ENCODE data around the gene PLCB2. TPM values are rescaled to one million over a fixed set of nuclear protein-coding genes. Genes with fewer than 3 reads are reported as not detected.

PLCB2 gene
- total RNA-seq, 1 experiment from 2014 or later, result 61.9 TPM

DNA sequence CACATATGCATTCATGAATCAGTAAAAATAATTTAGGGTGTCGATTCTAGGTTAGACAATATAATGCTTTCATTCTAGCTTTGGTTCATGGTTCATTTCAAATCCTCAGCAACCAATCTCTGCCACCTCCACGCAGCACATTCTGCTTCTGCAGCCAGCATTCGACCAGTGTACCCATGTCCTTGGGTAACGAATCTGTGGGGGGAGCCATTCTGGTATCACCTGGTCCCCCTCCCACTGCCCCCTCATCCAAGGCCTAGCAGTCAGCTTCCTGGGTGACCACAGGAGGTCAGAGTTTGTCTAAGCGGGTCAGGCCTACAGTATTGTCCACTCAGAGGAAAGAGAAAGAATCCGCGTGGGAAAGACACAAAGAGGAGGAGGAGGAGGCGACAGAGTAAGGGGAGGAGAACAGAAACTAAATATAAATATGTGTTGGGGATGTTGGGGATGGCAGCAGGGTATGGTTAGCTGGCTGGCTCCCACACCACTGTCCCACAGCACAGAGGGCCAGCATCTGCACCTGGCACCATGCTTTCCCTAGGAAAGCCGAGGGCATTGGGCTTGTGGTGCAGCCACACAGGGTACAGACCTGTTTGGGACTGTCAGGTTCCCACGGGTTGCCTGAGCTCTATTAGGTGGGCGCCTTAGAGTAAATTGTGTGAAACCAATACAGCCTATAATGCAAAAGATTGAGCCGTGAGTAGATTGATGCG, 56.8 kb downstream of the PLCB2 start:
- Histone ChIP-seq H3K27ac (no peak overlapping the region), H3K27me3 (replicated peaks) (no peaks in the 10 kb centered on the region), H3K36me3 (no peaks in the 10 kb centered on the region; the same call in 1 of the 2 replicates), H3K9me3 (replicated peaks) (no peaks in the 10 kb centered on the region), H3K4me3 (no peak overlapping the region), H3K4me1 (replicated peaks) (peaks cover 23% of the 10 kb centered on the region)
- no peak for DNase-seq (ENCODE audit: low read depth in 1 of 2, low spot score in 2 of 2)

DNA sequence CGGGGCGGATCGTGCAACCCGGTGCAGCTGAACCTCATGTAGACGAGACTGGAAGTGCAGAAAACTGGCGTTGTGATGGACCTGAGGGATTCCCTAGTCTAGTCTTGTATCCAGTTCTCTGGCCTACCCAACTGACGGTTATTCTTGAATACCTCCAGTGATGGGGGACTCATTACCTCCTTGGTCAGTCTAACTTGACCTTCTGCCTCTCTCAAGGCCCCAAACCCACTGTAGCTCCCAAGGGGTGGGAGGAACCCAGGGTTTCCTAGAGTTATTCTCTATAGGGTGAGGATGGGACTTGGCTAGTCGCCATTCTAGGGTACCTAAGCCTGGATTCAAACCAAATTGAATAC, 57.5 kb downstream of the PLCB2 start:
- H3K36me3 ChIP-seq, result no peaks in the 10 kb centered on the region; the same call in 1 of the 2 replicates
- peaks cover 19% of the 10 kb centered on the region for H3K4me1 ChIP-seq (replicated peaks)
- DNase-seq (ENCODE audit: low read depth in 1 of 2, low spot score in 2 of 2), result no peak
- H3K4me3 ChIP-seq, result no peak overlapping the region
- H3K9me3 ChIP-seq (replicated peaks), result no peaks in the 10 kb centered on the region
- no peak overlapping the region for H3K27ac ChIP-seq
- no peaks in the 10 kb centered on the region for H3K27me3 ChIP-seq (replicated peaks)

DNA sequence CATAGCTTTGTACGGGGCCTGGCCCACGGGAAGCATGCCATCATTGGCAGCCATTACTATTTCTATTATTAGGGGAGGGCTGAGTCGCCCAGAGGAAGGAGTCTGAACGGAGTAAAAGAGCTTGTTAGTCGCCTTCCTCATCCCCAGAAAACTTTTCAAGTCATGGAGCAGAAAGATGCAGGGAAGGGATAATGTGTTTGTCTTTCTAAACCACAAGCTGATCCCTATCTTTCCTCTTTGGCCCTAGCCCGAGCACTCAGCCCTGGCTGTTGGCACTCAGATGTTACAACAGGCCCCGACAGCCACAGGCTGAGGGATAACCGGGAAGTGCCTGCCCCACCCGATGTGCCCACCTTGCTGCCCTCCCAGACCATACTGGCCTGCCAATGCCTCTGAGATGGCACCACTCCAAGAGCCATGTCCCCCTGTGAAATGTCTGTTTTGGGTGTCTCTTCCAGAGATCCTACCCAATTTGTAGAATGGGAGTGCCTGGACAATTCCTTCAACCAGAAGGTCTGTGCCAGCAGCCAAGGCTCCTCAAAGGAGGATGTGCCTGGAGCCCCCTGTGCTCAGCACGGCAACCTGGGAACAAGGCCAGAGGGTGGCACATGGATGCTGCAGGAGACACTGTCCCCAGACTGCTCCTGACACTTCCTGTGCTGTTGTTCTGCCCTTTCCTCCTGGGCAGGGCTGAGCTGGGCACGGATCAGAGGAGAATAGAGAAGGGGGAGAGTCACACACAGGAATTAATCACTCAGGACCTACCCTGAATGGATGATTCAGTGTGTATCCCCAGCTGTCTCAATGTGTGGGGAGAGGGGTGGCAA, 58.0 kb downstream of the PLCB2 start:
- DNase-seq (ENCODE audit: low read depth in 1 of 2, low spot score in 2 of 2), result peak in 1 of 2 experiments; percentile 30

DNA sequence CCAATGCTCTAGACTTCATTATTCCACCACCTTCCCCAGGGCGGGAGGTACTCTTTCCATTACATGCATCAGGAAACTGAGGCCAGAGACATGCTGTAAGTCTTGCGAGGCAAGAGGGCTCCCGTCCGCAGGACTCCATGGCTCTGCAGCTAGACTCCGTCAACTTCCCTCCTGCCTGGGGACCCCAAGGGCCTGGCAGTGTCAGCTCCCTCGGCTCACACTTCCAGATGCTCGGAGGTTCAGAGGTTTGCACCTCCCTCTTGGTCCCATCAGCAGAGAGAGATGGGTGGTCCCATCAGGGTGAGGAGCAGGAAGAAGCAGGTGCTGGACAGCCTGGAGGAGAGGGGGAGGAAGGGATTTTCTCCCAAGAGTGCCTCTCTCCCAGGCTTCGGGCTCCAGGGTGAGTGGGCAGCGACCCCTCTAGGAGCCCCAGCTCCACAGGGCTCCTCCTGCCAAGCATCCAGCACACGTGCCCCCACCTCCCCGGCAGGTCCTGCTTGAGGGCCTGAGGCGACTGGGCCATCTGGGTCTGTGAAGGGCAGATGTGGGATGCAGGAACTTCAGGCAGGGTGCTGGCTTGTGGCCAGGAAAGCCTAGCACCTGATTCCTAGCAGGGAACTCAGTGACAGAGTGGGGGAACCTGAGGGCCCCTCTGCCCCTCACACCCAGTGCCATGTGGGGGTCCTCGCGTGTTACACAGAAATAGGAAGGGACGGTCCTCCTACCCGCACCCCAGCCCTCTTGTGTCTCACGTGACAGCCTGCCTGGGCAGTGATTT, 59.5 kb downstream of the PLCB2 start:
- Histone ChIP-seq H3K9me3 (replicated peaks) (no peaks in the 10 kb centered on the region), H3K36me3 (no peaks in the 10 kb centered on the region; the same call in 1 of the 2 replicates), H3K27me3 (replicated peaks) (no peaks in the 10 kb centered on the region), H3K4me3 (no peak overlapping the region), H3K27ac (no peak overlapping the region), H3K4me1 (replicated peaks) (peaks cover 15% of the 10 kb centered on the region)
- DNase-seq (ENCODE audit: low read depth in 1 of 2, low spot score in 2 of 2), result no peak

More for the DNA sequence above, 58.0 kb downstream of the PLCB2 start:
- no peak overlapping the region for H3K4me3 ChIP-seq
- H3K27me3 ChIP-seq (replicated peaks), result no peaks in the 10 kb centered on the region
- no peaks in the 10 kb centered on the region; the same call in 1 of the 2 replicates for H3K36me3 ChIP-seq
- H3K4me1 ChIP-seq (replicated peaks), result peaks cover 15% of the 10 kb centered on the region
- no peaks in the 10 kb centered on the region for H3K9me3 ChIP-seq (replicated peaks)
- H3K27ac ChIP-seq, result no peak overlapping the region

DNA sequence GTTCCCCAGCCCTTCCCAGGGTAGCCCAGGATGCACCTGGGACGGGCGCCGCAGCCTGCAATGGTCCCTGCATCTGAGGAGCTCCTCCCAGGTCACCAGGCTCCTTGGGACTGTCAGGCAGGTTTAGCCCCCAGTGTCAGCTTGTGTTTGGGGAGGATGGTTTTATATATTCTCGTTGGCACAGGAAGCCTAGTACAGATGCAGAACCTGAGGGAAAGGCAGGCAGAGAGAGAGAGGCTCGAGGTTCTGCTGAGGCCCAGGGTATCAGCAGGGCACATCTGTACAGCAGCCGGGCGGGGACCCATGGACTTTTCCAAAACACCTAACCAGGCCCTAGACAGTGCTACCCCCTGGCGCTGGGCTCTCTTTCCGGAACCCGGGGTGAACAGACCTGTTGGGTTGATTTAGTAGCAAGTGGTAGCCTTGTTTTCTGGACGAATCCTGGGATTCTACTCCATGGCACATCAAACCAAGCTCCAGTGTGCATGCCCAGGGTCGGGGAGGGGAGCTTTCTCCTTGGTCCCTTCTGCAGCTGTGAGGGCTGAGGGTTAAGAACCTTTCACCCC, 60.2 kb downstream of the PLCB2 start:
- peaks cover 15% of the 10 kb centered on the region for H3K4me1 ChIP-seq (replicated peaks)
- H3K4me3 ChIP-seq, result no peak overlapping the region
- H3K9me3 ChIP-seq (replicated peaks), result no peaks in the 10 kb centered on the region
- H3K36me3 ChIP-seq, result no peaks in the 10 kb centered on the region; the same call in 1 of the 2 replicates
- DNase-seq (ENCODE audit: low read depth in 1 of 2, low spot score in 2 of 2), result no peak
- no peaks in the 10 kb centered on the region for H3K27me3 ChIP-seq (replicated peaks)
- H3K27ac ChIP-seq, result no peak overlapping the region

DNA sequence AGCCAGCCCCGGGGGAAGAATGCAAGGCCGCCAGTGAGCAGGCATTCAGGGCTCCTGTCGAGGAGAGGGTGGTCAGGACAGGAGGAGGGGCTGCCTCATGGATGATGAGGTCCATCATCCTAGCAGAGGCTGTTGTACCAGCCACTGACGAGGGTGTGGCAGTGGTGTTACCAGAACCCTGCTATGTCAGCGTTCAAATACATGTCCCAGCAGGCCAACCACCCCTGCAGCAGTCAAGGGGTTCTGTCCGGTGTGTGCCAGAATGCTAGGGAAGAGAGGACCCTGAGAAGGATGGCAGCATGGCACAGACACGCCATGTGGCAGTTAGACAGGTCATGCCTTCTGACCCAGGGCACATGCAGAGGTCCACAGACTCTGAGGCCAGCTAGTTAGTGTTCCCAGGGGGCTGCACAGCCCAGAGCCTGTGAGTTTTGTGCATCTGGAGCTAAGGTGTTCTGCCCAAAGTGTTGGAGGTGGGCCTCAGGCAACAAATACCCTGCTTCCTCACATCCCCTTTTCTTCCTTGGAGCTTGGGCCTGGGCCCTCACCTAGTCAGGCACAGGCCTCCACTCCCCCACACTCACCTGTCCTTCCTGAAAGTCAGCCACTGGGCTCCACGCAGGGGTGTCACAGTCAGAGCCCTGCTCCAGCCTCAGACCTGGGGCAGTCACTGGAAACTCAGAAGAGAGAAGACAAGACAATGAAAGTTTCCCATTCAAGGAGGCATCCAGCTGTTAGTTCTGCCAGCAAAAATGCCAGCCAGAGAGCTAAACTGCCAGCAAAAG, 61.0 kb downstream of the PLCB2 start:
- DNase-seq (ENCODE audit: low read depth in 1 of 2, low spot score in 2 of 2), result no peak
- Histone ChIP-seq H3K4me1 (replicated peaks) (peaks cover 15% of the 10 kb centered on the region), H3K36me3 (no peaks in the 10 kb centered on the region; the same call in 1 of the 2 replicates), H3K4me3 (no peak overlapping the region), H3K9me3 (replicated peaks) (no peaks in the 10 kb centered on the region), H3K27me3 (replicated peaks) (no peaks in the 10 kb centered on the region), H3K27ac (no peak overlapping the region)

DNA sequence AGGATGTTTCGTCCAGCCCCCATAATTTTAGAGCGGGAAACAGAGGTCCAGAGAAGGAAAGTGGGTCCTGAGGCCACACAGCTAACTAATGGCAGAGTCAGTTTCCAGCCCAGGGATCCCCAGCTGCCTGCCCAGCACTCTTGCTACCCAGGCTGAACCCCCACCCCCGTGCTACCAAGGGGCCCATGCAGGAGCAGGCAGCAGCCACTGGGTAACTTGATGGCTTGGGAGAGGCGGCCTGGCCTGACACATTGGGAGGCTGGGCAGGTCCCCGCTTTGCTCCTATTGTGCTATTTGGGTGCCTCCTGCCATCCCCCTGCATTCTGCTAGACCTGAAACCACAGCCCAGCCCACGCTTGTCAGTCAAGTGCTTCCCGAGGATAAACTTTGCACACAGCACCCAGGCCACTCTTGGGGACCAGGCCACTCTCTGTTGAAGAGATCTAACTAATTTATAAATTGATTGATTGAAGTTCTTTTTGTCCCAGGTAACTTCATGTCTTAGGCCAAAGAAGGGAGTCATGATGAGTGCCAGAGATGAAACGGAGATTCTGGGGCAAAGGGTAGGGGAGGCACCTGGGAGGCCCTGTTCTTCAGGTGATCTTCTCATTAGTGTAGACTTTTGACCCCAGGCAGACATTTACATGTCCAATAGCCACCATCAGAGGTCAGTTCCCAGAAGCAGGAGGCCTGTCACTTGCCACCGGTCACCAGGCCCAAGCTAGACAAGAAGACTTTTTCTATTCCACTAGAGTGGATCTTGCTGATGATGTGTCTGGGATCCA, 61.9 kb downstream of the PLCB2 start:
- no peak overlapping the region for H3K27ac ChIP-seq
- H3K4me3 ChIP-seq, result no peak overlapping the region
- peak in 1 of 2 experiments; percentile 31 for DNase-seq (ENCODE audit: low read depth in 1 of 2, low spot score in 2 of 2)
- peaks cover 15% of the 10 kb centered on the region for H3K4me1 ChIP-seq (replicated peaks)
- H3K9me3 ChIP-seq (replicated peaks), result no peaks in the 10 kb centered on the region
- H3K36me3 ChIP-seq, result no peaks in the 10 kb centered on the region
- H3K27me3 ChIP-seq (replicated peaks), result no peaks in the 10 kb centered on the region

DNA sequence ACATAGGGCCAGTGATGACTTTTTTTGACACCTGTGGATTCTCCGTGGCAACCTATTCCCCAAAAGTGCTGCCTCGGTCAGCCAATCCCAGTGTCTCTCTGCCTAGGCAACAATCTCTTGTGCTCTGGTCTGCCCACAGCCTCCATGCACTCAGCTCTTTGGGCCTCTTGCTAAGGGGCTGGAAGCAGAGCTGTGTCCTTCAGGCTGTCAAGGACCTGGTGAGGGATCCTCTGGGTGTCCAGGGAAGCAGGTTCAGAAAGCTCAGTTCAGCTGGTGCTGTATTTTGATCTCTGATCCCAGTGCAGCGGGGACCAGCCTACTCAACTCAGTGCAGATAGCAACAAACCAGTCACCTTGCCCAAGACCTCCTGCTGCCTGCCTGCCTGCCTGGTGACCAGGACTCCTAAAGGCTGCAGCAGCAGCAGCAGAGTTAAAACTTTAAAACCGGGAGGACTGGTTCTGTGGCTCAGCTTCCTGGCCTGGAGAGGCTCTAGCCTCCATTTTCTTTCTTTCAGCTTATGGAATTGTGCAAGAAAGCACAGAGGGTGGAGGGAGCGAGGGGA, 62.7 kb downstream of the PLCB2 start:
- no peak overlapping the region for H3K4me3 ChIP-seq
- no peaks in the 10 kb centered on the region for H3K27me3 ChIP-seq (replicated peaks)
- DNase-seq (ENCODE audit: low read depth in 1 of 2, low spot score in 2 of 2), result peak in 1 of 2 experiments; percentile 33
- H3K27ac ChIP-seq, result no peak overlapping the region
- no peaks in the 10 kb centered on the region for H3K9me3 ChIP-seq (replicated peaks)
- H3K36me3 ChIP-seq, result no peaks in the 10 kb centered on the region
- H3K4me1 ChIP-seq (replicated peaks), result peaks cover 12% of the 10 kb centered on the region

DNA sequence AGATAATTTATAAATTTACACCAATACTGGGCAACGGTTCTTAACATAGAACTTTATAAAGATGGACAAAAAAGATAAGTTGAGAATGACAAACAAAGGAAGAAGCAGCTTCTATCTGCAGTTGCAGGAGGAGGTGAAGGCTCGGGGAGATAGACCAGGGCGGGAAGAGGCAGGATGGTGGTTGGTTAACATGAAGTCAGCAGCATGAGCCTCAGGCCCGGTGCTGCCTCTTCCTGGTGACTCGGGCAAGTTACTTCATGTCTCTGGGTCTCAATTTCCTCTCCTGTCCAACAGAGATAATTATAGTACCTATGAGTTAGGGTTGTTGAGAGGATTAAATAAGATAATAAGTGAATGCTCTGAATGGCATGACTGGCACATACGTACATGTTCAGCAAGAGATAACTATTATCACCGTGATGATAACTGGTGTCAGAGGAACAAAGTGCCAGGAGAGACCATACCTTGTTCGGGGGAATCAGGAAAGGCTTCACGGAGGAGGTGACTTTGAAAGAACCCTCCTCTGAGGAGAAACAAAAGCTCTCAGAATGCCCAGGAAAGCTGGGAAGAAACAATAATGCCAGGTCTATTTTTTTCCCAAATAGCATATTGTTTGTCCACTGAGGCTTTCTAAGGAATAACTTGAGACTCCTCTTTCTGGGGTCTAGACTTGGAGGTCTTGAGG, 64.5 kb downstream of the PLCB2 start:
- Histone ChIP-seq H3K36me3 (no peaks in the 10 kb centered on the region), H3K4me1 (replicated peaks) (peaks cover 12% of the 10 kb centered on the region), H3K27me3 (replicated peaks) (no peaks in the 10 kb centered on the region), H3K27ac (no peak overlapping the region), H3K4me3 (no peak overlapping the region), H3K9me3 (replicated peaks) (0 out of 2 replicates have a peak, but pooled peaks cover 4% of the 10 kb centered on the region)
- no peak for DNase-seq (ENCODE audit: low read depth in 1 of 2, low spot score in 2 of 2)

DNA sequence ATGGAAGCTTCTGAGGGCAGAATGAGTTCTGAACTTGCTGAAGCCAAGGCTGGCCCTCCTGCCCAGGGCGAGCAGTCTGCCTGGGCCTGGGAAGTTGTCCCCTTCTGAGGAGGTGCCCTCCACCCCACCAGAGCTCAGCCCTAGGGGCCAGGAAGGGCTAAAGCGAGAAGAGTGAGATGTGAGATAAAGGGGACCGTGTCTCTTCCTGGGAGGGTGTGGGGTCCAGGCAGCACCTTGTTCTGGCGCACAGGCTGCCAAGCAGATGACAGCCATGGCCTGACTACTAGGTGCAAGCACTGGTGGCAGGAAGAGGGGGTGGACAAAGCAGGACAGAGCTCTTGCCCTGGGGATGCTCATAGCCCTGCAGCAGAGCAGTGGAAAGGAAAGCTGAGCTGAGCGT, 65.1 kb downstream of the PLCB2 start:
- Histone ChIP-seq H3K27ac (no peak overlapping the region), H3K9me3 (replicated peaks) (0 out of 2 replicates have a peak, but pooled peaks cover 4% of the 10 kb centered on the region), H3K4me3 (no peak overlapping the region), H3K27me3 (replicated peaks) (no peaks in the 10 kb centered on the region), H3K4me1 (replicated peaks) (peaks cover 12% of the 10 kb centered on the region), H3K36me3 (no peaks in the 10 kb centered on the region)
- no peak for DNase-seq (ENCODE audit: low read depth in 1 of 2, low spot score in 2 of 2)

DNA sequence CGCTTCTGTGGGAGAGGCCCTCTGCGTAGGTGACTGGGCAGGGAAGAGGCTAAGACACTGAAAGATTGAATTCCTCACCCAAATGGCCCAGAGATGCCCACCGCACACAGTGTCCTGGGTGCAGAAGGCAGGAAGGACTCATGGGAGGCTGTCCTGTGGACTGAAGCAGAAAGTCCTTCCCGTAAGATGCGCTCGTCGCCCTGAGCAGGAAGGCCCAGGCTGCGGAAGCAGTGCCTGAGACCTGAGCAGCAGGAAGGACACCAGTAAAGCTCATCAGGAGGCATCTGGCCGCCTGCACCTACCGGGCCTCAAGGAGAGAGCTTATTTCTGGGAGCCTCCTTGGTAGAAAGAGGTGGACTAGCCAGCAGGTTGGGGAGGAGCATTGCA, 65.5 kb downstream of the PLCB2 start:
- peaks cover 12% of the 10 kb centered on the region for H3K4me1 ChIP-seq (replicated peaks)
- no peak overlapping the region for H3K27ac ChIP-seq
- no peaks in the 10 kb centered on the region for H3K27me3 ChIP-seq (replicated peaks)
- no peak overlapping the region for H3K4me3 ChIP-seq
- no peaks in the 10 kb centered on the region for H3K36me3 ChIP-seq
- no peak for DNase-seq (ENCODE audit: low read depth in 1 of 2, low spot score in 2 of 2)
- H3K9me3 ChIP-seq (replicated peaks), result 0 out of 2 replicates have a peak, but pooled peaks cover 4% of the 10 kb centered on the region
